OCI-LY7 (cell line): ENCODE data around the gene CDKL4. TPM values are rescaled to one million over a fixed set of nuclear protein-coding genes. Genes with fewer than 3 reads are reported as not detected.

Source experiments
- BruUV-seq: library from RNA; stranded (reverse); fragments of 400-500 nt; replicated peaks from 2 replicates; lab custom pipeline; 2021; lab: Mats Ljungman, UMichigan
- CTCF ChIA-PET: fragments of 300-600 bp; sonication (Branson Sonifier 250); formaldehyde crosslinking; loops from one replicate; lab custom pipeline; 2022; ENCODE audit warnings: antibody characterized with exemption; ENCODE audit not compliant: unreplicated experiment; lab: Charles Lee
- POLR2A ChIA-PET: fragments of 300-600 bp; sonication (Branson Sonifier 250); formaldehyde crosslinking; loops from one replicate; lab custom pipeline; 2022; ENCODE audit warnings: antibody characterized with exemption; lab: Charles Lee
- DNase-seq: peaks from one replicate; pipeline ENCODE4 v3.0.0-alpha.2; 2015; ENCODE audit warnings: low spot score
- H2AFZ ChIP-seq: fragments of 200-600 bp; sonication (generic), shearing (Covaris generic); 2 replicates; pipeline ENCODE4 v1.6.1; 2014; ENCODE audit warnings: mild to moderate bottlenecking, antibody characterized with exemption, low read length, moderate library complexity
- H3K27ac ChIP-seq: fragments of 200-600 bp; sonication (generic); 2 replicates; pipeline ENCODE4 v1.5.1; 2014; ENCODE audit warnings: mixed run types, low read depth, mild to moderate bottlenecking, moderate library complexity, low read length, inconsistent platforms; ENCODE audit not compliant: poor library complexity, severe bottlenecking
- H3K36me3 ChIP-seq: fragments of 200-600 bp; sonication (generic); 2 replicates; pipeline ENCODE4 v1.6.1; 2014; ENCODE audit warnings: mild to moderate bottlenecking, antibody characterized with exemption, low read length, moderate library complexity, mixed read lengths; ENCODE audit not compliant: insufficient read depth
- H3K4me1 ChIP-seq: fragments of 200-600 bp; sonication (generic); 2 replicates; pipeline ENCODE4 v1.5.1; 2014; ENCODE audit warnings: mild to moderate bottlenecking, low read length; ENCODE audit not compliant: insufficient read depth, poor library complexity, severe bottlenecking
- H3K4me2 ChIP-seq: fragments of 200-600 bp; sonication (generic); 2 replicates; pipeline ENCODE4 v1.6.1; 2014; ENCODE audit warnings: mild to moderate bottlenecking, low read length
- H3K4me3 ChIP-seq: fragments of 200-600 bp; sonication (generic); 2 replicates; pipeline ENCODE4 v1.5.1; 2014; ENCODE audit warnings: mild to moderate bottlenecking, low read depth, low read length; ENCODE audit not compliant: poor library complexity, severe bottlenecking
- H3K79me2 ChIP-seq: fragments of 200-600 bp; sonication (generic); 2 replicates; pipeline ENCODE4 v1.6.1; 2016; ENCODE audit warnings: low read depth, mild to moderate bottlenecking, low read length, moderate library complexity, mixed read lengths; ENCODE audit not compliant: insufficient read depth
- H3K9me2 ChIP-seq: fragments of 200-600 bp; sonication (generic); 2 replicates; pipeline ENCODE4 v1.6.1; 2016; ENCODE audit warnings: mild to moderate bottlenecking, low read length, mixed read lengths; ENCODE audit not compliant: insufficient read depth
- H3K9me3 ChIP-seq: fragments of 200-600 bp; sonication (generic); 2 replicates; pipeline ENCODE4 v1.6.1; 2014; ENCODE audit warnings: mild to moderate bottlenecking, mixed run types, low read length, mixed read lengths
- H4K20me1 ChIP-seq: fragments of 200-600 bp; sonication (generic); 2 replicates; pipeline ENCODE4 v1.6.1; 2014; ENCODE audit warnings: mild to moderate bottlenecking, antibody characterized with exemption, low read length, moderate library complexity, mixed read lengths; ENCODE audit not compliant: insufficient read depth
- CTCF ChIP-seq: fragments of 200-600 bp; sonication (generic); conservative IDR thresholded peaks from 2 replicates; pipeline ENCODE4 v1.5.1; 2014; ENCODE audit warnings: mild to moderate bottlenecking, antibody characterized with exemption, low read length, moderate library complexity, mixed read lengths
- EZH2phosphoT487 ChIP-seq: fragments of 200-600 bp; sonication (generic); IDR thresholded peaks from 2 replicates; pipeline ENCODE4 v1.6.1; 2018; ENCODE audit warnings: low read depth, borderline replicate concordance, mild to moderate bottlenecking, mixed run types, antibody characterized with exemption, low read length, moderate library complexity, mixed read lengths
- intact Hi-C: fragments of 100-400 bp; cut with micrococcal nuclease; formaldehyde crosslinking; loops from one replicate; pipeline ENCODE4 v1.10.0; 2022; ENCODE audit not compliant: unreplicated experiment
- total RNA-seq, 2 experiments: library from RNA; depleted of rRNA in 1 of 2; stranded (reverse); fragments of >200 nt in 1 of 2; shearing (Covaris generic) in 1 of 2; gene quantifications; 2 replicates each; pipeline ENCODE4 v1.2.3, GENCODE V29; 2014 to 2022

The CDKL4 gene
- total RNA-seq, 2 experiments from 2014 or later = not detected

GRCh38 chr2:39150890-39151497 lies 92.8 kb downstream of the CDKL4 start:
- Histone ChIP-seq H3K79me2 (no peaks in the 10 kb centered on the region), H3K9me3 (no peaks in the 10 kb centered on the region), H3K9me2 (no peaks in the 10 kb centered on the region), H3K36me3 (no peaks in the 10 kb centered on the region), H2AFZ (no peak overlapping the region), H3K4me3 (no peak overlapping the region), H3K4me2 (no peak overlapping the region), H4K20me1 (no peaks in the 10 kb centered on the region), H3K4me1 (no peaks in the 10 kb centered on the region), H3K27ac (no peak overlapping the region)
- ChIA-PET CTCF (no interaction called here), POLR2A (interaction anchor here (0.6 to 0.9 kb wide), 6 partner anchors 9 to 1280 kb away, joined by 4 to 7 read pairs (median 4); no protein-coding TSS in a partner anchor)
- BruUV-seq = no TSS peak
- TF ChIP-seq CTCF (no peak), EZH2phosphoT487 (no peak)
- no peak for DNase-seq
- intact Hi-C loops = no loop called here

GRCh38 chr2:39150102-39150562 lies 93.6 kb downstream of the CDKL4 start:
- no peaks in the 10 kb centered on the region for H3K4me1 ChIP-seq
- H3K79me2 ChIP-seq = no peaks in the 10 kb centered on the region
- no peak overlapping the region for H3K27ac ChIP-seq
- no peaks in the 10 kb centered on the region for H3K9me3 ChIP-seq
- H3K4me3 ChIP-seq = no peak overlapping the region
- H3K9me2 ChIP-seq = no peaks in the 10 kb centered on the region
- peak overlapping the region; percentile 13; the same call in 1 of the 2 replicates for H2AFZ ChIP-seq
- H3K36me3 ChIP-seq = no peaks in the 10 kb centered on the region
- no peak for DNase-seq
- no TSS peak for BruUV-seq
- no peaks in the 10 kb centered on the region for H4K20me1 ChIP-seq
- CTCF ChIA-PET = no interaction called here
- intact Hi-C loops = no loop called here
- TF ChIP-seq EZH2phosphoT487 (no peak), CTCF (no peak)
- POLR2A ChIA-PET = interaction anchor here (0.9 kb wide), 1 partner anchor 48 kb away, joined by 5 read pairs; no protein-coding TSS in a partner anchor
- H3K4me2 ChIP-seq = no peak overlapping the region

DNA sequence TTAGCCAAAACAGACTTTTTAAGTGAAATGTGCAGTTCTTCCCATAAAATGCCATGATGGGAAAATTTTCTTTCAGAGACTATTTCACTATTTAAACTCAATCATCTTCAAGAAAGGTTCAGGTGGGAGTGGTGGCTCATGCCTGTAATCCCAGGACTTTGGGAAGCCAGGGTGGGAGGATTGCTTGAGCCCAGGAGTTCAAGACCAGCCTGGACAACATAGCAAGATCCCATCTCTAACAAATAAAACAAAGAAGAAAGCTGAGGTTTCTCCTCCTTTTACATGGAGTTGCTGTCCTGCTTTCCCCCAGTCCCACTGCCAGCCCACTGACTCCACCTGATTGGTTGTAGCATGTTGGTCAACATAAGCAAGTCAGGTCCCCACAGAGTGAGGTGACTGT lies 97.1 kb downstream of the CDKL4 start:
- H3K9me2 ChIP-seq = no peaks in the 10 kb centered on the region
- no peak for TF ChIP-seq CTCF
- TF ChIP-seq EZH2phosphoT487 = no peak
- no peak overlapping the region for H3K27ac ChIP-seq
- H2AFZ ChIP-seq = no peak overlapping the region
- H3K4me1 ChIP-seq = peaks cover 22% of the 10 kb centered on the region
- no TSS peak for BruUV-seq
- no peaks in the 10 kb centered on the region for H3K79me2 ChIP-seq
- CTCF ChIA-PET = no interaction called here
- DNase-seq = no peak
- POLR2A ChIA-PET = interaction anchor here (0.6 to 1.2 kb wide), 3 partner anchors 28 to 52 kb away, joined by 3 to 4 read pairs (median 3); no protein-coding TSS in a partner anchor
- no peak overlapping the region for H3K4me3 ChIP-seq
- no peaks in the 10 kb centered on the region for H4K20me1 ChIP-seq
- intact Hi-C loops = no loop called here
- H3K4me2 ChIP-seq = no peak overlapping the region
- H3K9me3 ChIP-seq = no peaks in the 10 kb centered on the region
- no peaks in the 10 kb centered on the region for H3K36me3 ChIP-seq
